Measurements from ENCODE around the gene SH3BP5L.
"Not testable (repeated sequence)": the region's sequence is repeated elsewhere in the genome, so short reads cannot be mapped to it uniquely, and the experiment has no call there.

Gene SH3BP5L

GRCh38 chr1:248850536-248851251 is 25.0 kb upstream of the SH3BP5L start:
- no peak for DNase-seq

- DNase-seq = no peak
Measured at GRCh38 chr1:248850124-248850523, 24.4 kb upstream of the SH3BP5L start.

GRCh38 chr1:248849637-248850036 is 23.9 kb upstream of the SH3BP5L start:
- DNase-seq = no peak

GRCh38 chr1:248849152-248849551 is 23.4 kb upstream of the SH3BP5L start:
- DNase-seq = no peak

- no peak for DNase-seq
Measured at GRCh38 chr1:248848602-248849001, 22.9 kb upstream of the SH3BP5L start.

GRCh38 chr1:248847956-248848561 is 22.3 kb upstream of the SH3BP5L start:
- DNase-seq = no peak

- no peak for DNase-seq
Measured at GRCh38 chr1:248847181-248847955, 21.7 kb upstream of the SH3BP5L start.

- DNase-seq = no peak
Measured at GRCh38 chr1:248844526-248844925, 18.8 kb upstream of the SH3BP5L start.

GRCh38 chr1:248843687-248844086 is 18.0 kb upstream of the SH3BP5L start:
- DNase-seq = no peak

GRCh38 chr1:248842781-248843331 is 17.1 kb upstream of the SH3BP5L start:
- no peak for DNase-seq

GRCh38 chr1:248841702-248842395 is 16.1 kb upstream of the SH3BP5L start:
- no peak for DNase-seq

GRCh38 chr1:248840946-248841345 is 15.2 kb upstream of the SH3BP5L start:
- DNase-seq = no peak

GRCh38 chr1:248839168-248839555 is 13.4 kb upstream of the SH3BP5L start:
- DNase-seq = no peak

- peak; percentile 66 for DNase-seq
Measured at GRCh38 chr1:248838357-248839167, 12.8 kb upstream of the SH3BP5L start.

- peak; percentile 95 for DNase-seq
Measured at GRCh38 chr1:248837781-248838356, 12.2 kb upstream of the SH3BP5L start, which contains the start of gene ZNF672. Gene ZNF672, plus strand, starts transcription at chr1:248838224. Its CDS starts 9,051 bp downstream, at chr1:248847275.

GRCh38 chr1:248837045-248837780 is 11.5 kb upstream of the SH3BP5L start:
- no peak for DNase-seq

GRCh38 chr1:248834343-248834940 is 8.7 kb upstream of the SH3BP5L start:
- no peak for DNase-seq

- DNase-seq = no peak
Measured at GRCh38 chr1:248831842-248832241, 6.1 kb upstream of the SH3BP5L start.

- DNase-seq = not testable (repeated sequence)
Measured at GRCh38 chr1:248830718-248831017, 5.0 kb upstream of the SH3BP5L start.

GRCh38 chr1:248828845-248829244 is 3.1 kb upstream of the SH3BP5L start:
- no peak for DNase-seq

GRCh38 chr1:248825573-248825908 is 174 bp downstream of the SH3BP5L start:
- DNase-seq = no peak
